Amniotic epithelial cell (primary cell): ENCODE results near the gene TNIK.

Source experiments
- DNase-seq: peaks from one replicate; pipeline ENCODE4 v3.0.0-alpha.2; 2010; ENCODE audit warnings: low read depth

Gene TNIK

DNA sequence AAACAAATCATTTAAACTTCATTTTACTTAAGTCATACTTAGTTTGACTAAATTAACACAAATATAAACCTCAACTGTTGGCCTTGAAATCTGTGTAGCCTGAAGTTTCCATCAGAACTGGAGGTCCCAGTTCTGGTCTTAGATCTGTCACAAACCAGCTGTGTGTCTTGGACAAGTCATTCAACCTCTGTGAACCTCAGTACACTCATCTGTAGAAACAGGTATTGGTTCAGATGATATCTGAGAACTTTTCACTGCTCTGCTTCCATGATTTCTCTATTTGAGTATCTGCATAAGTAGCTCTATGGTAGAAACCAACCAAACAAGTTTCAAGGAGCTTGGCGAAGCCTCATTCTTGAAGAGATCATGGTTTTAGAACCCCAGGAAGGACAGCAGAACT, 373.3 kb downstream of the TNIK start:
- DNase-seq = no peak

DNA sequence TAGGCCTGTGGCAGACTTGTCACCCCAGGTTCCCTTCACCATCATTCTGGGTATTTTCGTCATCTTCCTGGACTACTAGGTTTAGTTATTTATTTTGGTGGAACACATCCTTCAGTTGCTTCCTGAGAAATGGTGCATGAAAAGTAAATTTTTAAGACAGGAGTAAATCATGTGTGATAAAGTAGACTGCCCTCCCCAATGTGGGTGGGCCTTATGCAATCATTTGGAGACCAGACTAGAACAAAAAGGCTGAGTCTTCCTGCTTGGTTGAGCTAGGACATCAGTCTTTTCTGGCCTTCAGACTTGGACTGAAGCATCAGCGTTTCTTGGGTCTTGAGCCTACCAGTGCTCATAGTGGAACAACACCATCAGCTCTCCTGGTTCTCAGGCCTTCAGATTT, 382.9 kb downstream of the TNIK start:
- DNase-seq = no peak

DNA sequence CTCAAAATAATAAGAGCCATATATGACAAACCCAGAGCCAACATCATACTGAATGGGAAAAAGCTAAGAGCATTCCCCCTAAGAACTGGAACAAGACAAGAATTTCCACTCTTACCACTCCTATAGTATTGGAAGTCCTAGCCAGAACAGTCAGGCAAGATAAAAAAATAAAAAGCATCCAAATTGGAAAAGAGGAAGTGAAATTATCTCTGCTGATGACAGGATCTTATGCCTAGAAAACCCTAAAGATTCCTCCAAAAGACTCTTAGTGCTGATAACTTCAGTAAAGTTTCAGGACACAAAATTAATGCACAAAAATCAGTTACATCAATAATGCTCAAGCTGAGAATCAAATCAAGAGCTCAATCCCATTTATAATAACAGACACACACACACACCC, 387.8 kb downstream of the TNIK start:
- DNase-seq = no peak

DNA sequence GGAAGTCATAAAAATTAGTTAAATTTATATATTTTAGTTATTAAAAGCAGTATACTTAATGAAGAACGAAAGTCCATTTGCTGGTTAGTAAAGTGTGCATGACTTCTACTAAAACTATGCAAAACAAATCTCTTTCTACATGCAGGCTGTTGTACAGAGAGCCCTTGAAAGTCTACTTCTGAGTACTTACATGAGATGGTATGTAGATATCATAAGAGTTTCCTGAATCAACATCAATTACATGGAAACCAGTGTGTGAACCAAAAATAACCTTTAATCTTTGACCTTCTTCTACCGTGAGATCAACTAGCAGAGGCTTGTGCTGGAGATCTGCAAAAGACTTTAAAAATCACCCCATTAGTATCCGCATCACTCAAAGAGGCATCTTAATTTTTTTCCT, 391.5 kb downstream of the TNIK start:
- DNase-seq = peak; percentile 42

DNA sequence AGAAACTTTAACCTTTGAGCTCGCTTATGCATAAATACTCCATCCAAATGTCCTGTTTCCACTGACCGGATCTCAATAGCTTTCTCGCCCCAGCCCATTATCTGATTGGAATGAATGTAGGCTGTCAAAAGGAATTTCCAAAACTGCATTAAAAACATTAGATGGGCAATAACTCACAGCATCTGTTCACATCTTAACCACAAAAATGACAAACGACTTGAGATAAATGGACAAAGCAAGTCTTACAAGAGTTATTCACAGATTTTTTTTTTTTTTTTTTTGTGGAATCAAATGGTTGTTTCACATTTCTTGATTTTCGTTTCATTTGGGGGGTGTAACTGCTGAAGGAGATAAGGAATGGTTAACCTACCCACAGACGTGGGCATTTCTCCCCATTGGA, 394.0 kb downstream of the TNIK start:
- peak; percentile 76 for DNase-seq

DNA sequence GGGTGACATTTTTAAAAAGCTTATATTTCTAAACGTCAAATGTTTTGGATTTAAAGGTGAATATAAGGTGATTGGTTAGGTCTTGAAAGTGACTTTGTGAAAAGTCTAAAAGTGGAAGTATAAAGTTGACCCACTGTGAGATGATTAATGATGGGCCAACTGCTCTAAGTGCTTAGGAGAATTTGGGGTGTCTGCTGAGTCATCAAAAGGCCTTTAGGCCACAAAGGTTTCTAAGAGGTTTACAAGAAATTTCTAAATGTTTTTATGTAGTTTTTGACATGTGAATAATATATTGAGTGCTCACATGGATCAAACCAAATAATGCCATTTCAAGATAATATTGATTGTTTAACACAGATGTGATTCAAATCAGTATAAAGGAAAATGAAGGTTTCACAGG, 394.5 kb downstream of the TNIK start:
- no peak for DNase-seq

DNA sequence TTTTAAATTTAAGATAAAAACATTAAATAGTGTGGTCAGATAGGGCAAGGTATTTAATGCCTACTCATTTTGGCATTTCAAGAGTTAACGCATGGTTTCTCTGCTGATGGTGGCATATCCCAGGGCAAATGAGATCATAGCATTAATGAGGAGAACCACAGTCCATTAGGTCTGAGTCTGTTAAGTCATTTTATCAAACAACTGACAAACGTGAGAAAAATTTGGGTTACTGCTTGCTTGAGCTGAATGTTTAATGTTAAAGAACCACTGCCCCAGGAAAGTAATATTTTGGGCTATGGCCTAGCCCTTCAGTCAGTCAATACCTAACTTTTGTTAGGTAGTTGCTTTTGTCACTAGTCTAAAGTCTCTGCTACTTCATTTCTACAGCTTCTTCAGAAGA, 395.7 kb downstream of the TNIK start:
- DNase-seq = no peak

DNA sequence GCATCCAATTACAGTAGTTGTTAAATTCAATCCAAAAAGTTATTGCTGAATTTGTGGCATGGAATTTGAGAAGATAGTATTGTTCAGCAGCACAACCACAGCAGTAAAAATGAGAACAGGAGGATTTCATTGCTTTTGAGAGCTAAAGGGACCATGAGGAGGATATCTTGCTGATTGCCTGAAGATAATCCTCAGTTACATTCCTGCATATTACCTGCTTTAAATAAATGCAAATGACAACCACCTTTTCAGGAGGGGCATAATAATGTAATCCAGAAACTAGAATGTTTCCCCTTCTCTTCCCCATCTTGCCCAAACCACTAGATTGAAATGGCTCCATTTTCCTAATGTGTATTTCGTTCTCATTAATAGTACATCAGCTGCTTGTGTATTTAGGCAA, 398.5 kb downstream of the TNIK start:
- DNase-seq = no peak

DNA sequence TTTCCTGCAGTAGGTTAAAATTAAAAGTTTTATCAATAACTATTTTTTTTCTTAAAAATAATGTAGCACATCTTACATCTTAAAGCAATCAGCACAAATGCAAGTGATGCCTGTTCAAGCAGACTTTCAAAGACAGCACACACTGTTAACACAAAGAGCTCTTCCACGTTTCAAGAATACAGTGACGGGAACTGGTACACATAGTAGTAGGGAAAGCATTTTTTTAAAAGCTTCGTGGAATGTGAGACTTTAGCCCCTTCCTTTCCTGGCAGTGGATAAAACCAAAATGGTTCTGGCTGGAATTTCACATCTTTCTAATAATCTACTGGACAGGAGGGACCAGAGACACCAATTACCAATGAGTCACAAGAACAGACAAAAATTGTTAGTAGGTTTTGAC, 400.2 kb downstream of the TNIK start:
- DNase-seq = no peak

DNA sequence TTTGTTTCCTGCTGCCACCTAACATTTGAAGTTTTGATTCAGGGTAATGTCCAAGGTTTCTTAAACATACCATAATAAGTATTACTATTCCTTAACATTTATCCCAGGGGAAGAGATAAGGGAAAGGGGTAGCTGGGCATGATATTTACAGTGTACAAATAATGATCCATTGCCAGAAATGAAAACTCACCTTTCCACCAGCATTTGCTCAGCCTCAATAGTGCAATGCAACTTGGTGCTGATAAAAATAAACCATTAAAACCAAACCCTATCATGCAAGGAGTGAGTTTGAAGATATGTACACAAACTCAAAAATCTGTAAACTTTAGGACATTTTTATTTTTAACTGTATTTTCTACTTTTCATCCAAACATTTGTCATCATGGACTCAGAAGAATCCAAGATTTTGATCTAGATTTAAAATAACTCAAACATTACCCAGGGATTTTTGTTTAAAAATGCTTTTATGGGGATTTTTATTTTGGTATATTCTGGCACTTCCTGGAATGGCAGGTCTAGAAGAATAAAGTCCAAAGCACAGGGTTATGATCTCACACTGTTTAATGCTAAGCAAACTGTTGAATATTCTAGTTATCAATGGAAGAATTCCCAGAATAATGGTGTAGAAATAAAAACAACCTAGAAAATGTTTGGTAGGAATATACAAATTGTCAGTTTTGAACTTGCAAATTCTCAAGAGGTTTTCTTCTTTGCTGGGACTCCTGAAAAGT, 401.2 kb downstream of the TNIK start:
- no peak for DNase-seq

DNA sequence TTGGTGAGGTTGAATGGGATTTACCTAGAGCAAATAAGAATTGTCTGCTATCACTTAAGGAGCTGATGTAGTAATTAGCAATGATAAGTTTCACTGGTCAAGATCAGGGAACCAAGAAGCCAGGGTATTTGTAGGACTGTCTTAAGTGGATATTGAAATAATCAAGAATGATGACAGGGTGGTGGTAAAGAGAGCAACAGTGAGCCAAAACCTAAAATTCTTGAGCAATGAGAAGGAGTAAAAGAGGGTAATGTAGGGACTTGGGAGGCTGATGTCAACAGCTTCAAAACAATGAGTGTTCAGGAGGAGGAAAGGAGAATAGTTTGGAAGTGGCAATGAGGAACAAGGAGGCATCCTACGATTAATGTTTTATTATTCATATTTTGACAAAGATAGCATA, 402.1 kb downstream of the TNIK start:
- peak; percentile 34 for DNase-seq

DNA sequence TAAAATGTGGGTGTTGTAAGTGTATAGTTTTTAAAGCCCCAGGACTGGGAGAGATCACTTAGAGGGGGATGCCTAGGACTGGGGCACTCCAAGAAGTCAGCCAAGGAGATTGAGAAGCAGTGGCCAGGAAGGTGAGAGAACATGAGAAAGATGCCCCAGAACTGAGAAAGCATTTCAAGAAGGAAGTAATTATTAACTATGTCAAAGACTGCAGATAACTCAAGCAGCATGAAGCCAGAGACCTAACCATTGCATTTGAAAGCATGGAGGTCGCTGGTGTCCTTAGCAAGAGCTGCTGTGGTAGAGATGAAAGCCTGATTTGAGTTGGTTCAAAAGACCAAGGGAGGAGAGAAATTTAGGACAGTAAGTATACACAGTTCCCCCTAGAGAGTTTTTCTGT, 403.1 kb downstream of the TNIK start:
- DNase-seq = no peak

DNA sequence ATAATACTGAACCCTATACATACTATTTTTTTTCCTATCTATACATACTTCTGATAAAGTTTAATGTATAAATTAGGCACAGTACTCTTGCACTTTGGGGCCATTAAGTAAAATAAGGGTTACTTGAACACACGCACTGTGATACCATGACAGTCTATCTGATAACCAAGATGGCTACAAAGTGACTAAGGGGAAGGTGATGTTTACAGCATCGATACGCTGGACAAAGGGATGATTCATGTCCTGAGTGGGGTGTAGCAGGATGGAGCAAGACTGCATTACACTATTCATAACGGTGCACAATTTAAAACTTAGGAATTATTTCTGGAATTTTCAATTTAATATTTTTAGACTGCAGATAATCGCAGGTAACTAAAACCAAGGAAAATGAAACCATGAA, 403.7 kb downstream of the TNIK start:
- peak; percentile 61 for DNase-seq

DNA sequence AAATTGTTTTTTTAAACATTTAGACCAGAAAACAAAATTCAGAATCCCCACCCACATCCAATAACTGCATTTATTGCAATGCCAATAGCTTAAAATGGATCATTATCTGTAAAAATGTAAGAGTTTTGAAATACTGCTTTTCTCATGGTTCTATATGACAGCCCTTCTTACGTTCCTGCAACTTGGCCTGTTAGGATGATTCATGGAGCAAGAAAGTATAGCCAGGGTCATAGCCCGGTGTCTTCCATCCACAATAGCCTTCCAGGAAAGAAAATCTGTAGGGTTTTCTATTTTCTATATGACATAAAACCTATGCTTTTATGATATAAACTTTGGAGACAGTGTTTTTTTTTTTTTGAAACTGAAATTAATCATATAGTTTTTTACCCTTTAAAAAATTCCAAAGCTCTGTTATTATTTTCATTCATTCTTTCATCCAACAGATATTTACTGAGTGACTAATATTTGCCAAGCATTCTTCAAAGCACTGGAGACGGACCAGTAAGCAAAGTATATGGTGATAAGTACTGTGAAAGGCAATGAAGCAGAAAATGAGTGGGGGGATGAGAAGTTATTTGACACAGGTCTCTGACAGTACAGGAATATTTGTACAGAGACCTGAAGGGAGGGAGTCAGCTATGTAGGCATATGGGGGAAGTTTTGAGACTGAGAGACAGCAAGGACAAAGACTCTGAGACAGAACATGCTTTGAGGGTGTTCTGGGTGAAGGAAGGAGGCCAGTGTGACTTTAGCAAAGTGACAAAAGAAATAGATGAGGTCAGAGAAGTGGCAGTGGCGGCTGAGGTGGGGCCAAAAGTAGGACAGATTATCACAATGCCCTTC, 404.6 kb downstream of the TNIK start:
- DNase-seq = peak; percentile 63

DNA sequence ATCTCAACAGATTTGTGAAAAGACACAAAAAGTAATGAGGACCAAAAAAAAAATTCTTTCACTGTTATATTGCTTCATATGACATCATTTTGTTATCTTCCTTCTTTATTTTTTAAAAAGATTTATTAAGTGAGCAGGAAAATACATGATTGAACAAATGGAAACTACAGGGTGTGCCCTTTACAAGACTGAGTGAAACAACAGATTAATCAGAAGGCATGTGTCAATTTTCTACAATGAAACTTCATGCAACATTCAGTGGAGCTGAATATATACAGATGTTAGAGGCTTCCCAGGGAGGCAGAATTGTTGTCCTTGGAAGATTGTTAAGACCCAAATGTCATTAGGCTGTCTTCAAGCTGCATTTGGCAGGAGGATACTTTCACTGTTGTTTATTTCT, 405.3 kb downstream of the TNIK start:
- DNase-seq = no peak

DNA sequence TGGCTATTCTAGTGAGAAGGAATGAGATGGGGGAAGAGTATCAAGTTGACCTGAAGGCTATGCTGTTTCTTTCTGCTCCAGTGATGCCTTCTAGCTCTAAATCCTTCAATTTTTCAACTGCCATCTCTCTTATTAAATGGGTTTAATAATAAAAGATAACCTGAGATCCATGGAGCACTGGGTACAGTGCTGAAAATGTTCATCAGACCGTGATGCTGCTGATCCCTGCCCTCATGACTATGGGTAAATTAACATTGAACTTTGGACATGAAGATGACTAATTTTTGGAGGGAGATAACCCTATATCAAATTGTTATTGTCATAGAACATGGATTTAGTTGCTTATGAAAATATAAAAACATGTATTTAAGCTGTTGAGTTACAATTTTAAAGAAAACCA, 406.0 kb downstream of the TNIK start:
- DNase-seq = no peak

DNA sequence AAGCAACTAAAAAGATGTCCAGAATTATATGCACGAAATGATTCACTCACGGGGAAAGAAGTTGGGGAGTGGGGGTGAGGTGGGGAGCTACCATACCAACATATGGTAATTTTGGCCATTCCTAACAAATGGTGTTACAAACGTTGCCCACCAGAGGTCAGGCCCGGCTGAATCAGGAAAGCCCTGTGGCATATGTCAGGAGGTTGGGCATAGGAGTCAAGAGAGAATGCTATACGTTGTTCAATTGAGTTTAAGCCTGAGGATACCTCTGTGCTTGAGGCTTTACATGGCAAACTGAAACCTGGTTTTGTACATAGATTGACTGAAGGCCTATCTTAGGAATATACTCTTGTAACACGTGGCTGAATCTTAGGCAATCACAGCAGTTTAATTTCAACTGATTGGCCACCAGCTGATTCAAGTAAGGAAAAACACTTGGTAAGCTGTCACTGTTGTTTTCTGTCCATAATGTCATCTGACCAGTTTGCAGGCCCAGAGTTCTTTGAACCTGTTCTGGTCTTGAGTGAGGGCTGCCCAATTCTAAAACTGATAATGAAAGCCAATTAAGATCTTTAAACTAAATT, 410.3 kb downstream of the TNIK start:
- peak; percentile 65 for DNase-seq

DNA sequence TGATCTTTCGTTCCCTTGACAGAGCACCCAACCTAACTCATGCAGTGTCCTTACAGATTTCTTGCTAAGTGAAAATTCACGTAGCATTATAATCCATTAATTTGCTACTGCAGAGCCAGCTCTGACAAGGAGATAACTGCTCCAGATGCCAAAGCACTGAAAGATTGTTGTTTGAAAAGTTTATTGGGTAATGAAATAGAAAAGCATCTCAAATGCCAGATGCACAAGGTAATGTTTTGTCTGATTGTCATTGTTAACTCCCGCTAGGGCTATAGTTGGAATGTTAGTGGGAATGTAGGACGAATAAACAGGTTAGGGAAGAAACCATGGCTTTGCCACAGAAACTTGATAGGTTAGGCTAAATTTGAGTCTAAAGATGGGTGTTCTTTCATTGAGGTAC, 413.4 kb downstream of the TNIK start:
- DNase-seq = peak; percentile 26

DNA sequence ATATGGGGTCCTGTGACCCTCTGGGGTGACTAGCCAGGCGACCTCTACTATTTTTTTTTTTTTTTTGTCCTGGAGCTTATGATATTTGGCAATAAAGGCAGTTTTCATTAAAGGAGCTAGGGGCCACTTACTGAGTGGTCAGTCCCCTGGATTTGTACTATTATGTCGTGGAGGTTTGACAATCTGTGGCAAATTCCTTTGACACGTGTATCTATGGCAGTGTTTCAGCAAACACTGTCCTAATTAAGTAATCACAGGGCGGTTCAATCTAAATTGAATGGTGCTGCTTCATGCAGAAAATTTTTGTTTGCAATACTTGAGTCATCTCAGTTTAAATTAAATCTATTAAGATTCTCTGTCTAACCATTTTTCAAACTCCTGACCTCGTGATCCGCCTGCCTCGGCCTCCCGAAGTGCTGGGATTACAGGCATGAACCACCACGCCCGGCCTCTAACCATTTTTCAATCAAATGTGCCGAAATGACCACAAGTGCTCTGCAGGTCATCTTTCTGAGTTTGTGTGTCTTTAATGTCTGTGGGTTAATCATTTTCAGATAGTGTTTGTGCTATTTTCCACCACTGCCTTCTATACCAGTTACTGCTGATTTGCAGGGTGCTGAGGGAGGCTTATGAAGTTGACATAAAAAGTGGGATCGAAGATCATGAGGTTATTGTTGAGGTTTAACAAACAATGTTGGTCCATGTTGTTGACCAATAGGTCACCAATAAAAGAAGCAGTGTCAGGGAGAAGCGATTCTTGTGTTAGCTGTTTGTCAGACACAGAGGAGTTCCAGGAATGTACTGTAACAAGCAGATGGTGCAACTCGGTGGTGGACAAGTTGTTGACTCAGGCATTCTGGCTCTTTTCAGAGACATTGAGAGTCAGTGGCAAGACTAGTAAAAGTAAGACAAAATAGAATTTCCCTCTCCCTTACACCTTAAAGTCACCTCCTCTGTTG, 415.1 kb downstream of the TNIK start:
- peak; percentile 99 for DNase-seq

DNA sequence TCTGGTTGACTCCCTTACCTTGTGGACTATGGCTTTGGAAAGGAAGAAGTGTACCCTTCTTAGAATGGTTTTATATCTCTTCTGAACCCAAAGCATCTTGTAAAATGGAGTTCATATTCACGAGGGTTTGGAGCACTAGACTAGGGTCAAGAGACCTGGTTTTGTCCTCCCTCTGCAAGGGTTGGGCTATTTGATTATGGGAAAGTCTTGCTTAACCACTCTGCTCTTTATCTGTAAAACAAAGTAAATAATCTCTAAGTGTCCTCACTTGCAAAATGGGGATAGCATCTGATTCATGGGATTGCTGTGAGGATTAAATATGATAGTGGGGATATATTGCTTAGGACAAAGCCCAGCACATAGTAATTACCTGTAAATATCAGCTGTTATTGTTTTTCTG, 415.8 kb downstream of the TNIK start:
- peak; percentile 59 for DNase-seq

DNA sequence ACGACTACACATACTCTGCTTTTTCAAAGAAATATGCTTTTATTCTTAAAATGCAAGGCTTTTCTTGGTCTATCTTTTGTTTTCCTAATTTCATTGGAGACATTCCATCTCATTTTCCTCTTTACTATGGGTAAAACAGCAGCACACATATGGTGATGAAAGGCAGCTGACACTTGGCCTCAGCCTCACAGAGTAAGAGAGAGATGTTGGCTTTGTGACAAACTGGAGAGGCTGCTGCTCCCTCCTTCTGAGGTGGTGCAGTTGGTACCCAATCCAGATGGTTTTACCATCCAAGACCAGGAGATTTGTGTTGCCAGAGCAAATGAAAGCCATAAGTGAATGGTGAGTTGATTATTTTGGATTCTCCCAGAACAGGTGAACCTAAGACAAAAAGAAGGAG, 420.5 kb downstream of the TNIK start:
- no peak for DNase-seq

DNA sequence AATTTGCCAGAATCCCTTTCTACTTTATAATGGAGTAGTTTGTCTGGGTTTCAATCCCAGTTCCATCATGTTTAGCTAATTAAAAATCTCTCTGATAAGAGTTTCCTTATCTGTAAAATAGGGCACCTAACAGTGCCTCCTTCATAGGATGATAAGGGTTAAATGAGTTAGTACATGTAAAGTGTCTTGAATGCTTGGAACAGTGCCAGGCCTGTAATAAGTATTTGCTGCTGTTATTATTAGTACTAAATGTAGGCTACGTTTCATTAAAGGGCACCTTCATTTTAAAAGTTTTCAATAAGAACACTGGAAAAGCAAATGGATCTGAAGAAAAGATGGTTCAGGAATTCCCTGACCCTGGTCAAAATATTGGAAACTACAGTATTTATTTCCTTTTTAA, 421.9 kb downstream of the TNIK start:
- DNase-seq = no peak
